ENCODE data around the gene CTU1.

The CTU1 gene

GRCh38 chr19:51127032-51127431, 18.8 kb upstream of the CTU1 start:
- Histone ChIP-seq H3K9ac (ENCODE audit: low read length) (no peak overlapping the region), H3K4me3 (ENCODE audit: low read length) (no peak overlapping the region), H2AFZ (ENCODE audit: low read depth, low read length) (no peak overlapping the region), H4K20me1 (ENCODE audit: insufficient read depth, low read length) (no peaks in the 10 kb centered on the region), H3K27me3 (ENCODE audit: low read depth, low read length) (peaks cover 22% of the 10 kb centered on the region), H3K9me3 (ENCODE audit: insufficient read depth, low read length) (no peaks in the 10 kb centered on the region), H3K4me2 (ENCODE audit: low read length) (no peak overlapping the region), H3K36me3 (replicated peaks; ENCODE audit: low read depth, low read length) (no peaks in the 10 kb centered on the region), H3K79me2 (ENCODE audit: low read length) (no peaks in the 10 kb centered on the region), H3K27ac (ENCODE audit: low read length) (no peak overlapping the region), H3K4me1 (ENCODE audit: low read length) (peaks cover 7% of the 10 kb centered on the region)
- TF ChIP-seq, protein P1, sequence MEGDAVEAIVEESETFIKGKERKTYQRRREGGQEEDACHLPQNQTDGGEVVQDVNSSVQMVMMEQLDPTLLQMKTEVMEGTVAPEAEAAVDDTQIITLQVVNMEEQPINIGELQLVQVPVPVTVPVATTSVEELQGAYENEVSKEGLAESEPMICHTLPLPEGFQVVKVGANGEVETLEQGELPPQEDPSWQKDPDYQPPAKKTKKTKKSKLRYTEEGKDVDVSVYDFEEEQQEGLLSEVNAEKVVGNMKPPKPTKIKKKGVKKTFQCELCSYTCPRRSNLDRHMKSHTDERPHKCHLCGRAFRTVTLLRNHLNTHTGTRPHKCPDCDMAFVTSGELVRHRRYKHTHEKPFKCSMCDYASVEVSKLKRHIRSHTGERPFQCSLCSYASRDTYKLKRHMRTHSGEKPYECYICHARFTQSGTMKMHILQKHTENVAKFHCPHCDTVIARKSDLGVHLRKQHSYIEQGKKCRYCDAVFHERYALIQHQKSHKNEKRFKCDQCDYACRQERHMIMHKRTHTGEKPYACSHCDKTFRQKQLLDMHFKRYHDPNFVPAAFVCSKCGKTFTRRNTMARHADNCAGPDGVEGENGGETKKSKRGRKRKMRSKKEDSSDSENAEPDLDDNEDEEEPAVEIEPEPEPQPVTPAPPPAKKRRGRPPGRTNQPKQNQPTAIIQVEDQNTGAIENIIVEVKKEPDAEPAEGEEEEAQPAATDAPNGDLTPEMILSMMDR (IDR thresholded peaks at IDR 0.05; ENCODE audit: low read depth, low read length), result no peak
- no peak for TF ChIP-seq EZH2phosphoT487 (IDR thresholded peaks at IDR 0.05; ENCODE audit: low read depth)

DNA sequence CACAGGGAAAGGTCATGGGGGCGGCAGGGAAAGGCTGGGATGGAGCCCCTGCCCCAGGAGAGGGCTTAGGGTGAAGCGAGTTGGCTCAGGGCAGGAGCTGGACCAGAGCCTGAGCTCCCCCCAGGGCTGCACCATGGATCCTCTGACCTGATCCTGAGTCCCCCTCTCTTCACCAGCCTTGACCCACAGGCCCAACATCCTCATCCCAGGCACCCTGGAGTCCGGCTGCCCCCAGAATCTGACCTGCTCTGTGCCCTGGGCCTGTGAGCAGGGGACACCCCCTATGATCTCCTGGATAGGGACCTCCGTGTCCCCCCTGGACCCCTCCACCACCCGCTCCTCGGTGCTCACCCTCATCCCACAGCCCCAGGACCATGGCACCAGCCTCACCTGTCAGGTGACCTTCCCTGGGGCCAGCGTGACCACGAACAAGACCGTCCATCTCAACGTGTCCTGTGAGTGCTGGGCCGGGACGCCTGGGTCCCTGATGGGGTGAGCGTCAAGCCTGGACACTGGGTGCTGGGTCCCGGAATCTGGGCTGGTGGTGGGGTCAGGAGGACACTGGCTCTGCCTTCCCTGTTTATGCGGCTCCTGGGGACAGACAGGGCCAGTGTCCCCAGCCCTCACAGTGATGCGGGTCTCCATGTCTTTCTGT, 17.3 kb upstream of the CTU1 start:
- H3K27ac ChIP-seq (ENCODE audit: low read length), result no peak overlapping the region

GRCh38 chr19:51124729-51125128, 16.5 kb upstream of the CTU1 start, which contains the start of gene SIGLEC9:
TSS of gene SIGLEC9 (plus strand) at chr19:51124906. CDS start at chr19:51124975, 69 bp downstream.
- H3K27me3 ChIP-seq (ENCODE audit: low read depth, low read length), result peaks cover 10% of the 10 kb centered on the region
- no peak within 1 kb of the TSS for H3K4me2 ChIP-seq (ENCODE audit: low read length)
- TF ChIP-seq, protein P1 (IDR thresholded peaks at IDR 0.05; ENCODE audit: low read depth, low read length), result no peak
- TF ChIP-seq EZH2phosphoT487 (IDR thresholded peaks at IDR 0.05; ENCODE audit: low read depth), result no peak
- H3K79me2 ChIP-seq (ENCODE audit: low read length), result no peaks in the 10 kb centered on the region
- no peak within 1 kb of the TSS for H3K4me3 ChIP-seq (ENCODE audit: low read length)
- H3K4me1 ChIP-seq (ENCODE audit: low read length), result peaks cover 5% of the 10 kb centered on the region
- H3K36me3 ChIP-seq (replicated peaks; ENCODE audit: low read depth, low read length), result no peaks in the 10 kb centered on the region
- no peak within 1 kb of the TSS for H3K9ac ChIP-seq (ENCODE audit: low read length)
- H4K20me1 ChIP-seq (ENCODE audit: insufficient read depth, low read length), result no peaks in the 10 kb centered on the region
- no peak within 1 kb of the TSS for H2AFZ ChIP-seq (ENCODE audit: low read depth, low read length)
- H3K27ac ChIP-seq (ENCODE audit: low read length), result no peak within 1 kb of the TSS
- H3K9me3 ChIP-seq (ENCODE audit: insufficient read depth, low read length), result no peaks in the 10 kb centered on the region

More for the DNA sequence above, 17.3 kb upstream of the CTU1 start:
- Histone ChIP-seq H3K4me3 (ENCODE audit: low read length) (no peak overlapping the region), H3K36me3 (replicated peaks; ENCODE audit: low read depth, low read length) (no peaks in the 10 kb centered on the region), H3K79me2 (ENCODE audit: low read length) (no peaks in the 10 kb centered on the region), H2AFZ (ENCODE audit: low read depth, low read length) (no peak overlapping the region), H3K9me3 (ENCODE audit: insufficient read depth, low read length) (no peaks in the 10 kb centered on the region), H3K4me2 (ENCODE audit: low read length) (no peak overlapping the region), H3K27me3 (ENCODE audit: low read depth, low read length) (peaks cover 17% of the 10 kb centered on the region), H3K9ac (ENCODE audit: low read length) (no peak overlapping the region), H4K20me1 (ENCODE audit: insufficient read depth, low read length) (no peaks in the 10 kb centered on the region), H3K4me1 (ENCODE audit: low read length) (peaks cover 5% of the 10 kb centered on the region)
- TF ChIP-seq, protein P1 (IDR thresholded peaks at IDR 0.05; ENCODE audit: low read depth, low read length), result no peak
- TF ChIP-seq EZH2phosphoT487 (IDR thresholded peaks at IDR 0.05; ENCODE audit: low read depth), result no peak

DNA sequence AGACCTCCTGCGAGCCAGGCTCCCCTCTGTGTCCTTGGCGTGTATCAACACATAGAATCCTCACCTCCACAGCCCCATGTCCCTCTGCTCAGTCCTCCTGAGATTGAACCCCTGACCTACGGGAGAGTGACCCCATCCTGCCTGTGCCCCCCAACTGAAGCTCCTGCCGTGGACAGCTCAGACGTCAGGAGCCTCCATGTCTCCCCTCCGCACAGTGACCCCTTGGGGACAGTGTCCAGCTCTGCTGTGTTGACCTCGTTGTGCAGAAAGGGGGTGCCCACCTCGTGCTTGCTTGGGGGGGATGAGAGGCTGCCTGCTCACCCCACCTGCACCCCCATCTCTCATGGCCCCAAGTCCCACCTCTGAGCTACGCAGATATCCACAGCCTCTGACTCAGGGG, 16.0 kb upstream of the CTU1 start:
- no peak for TF ChIP-seq EZH2phosphoT487 (IDR thresholded peaks at IDR 0.05; ENCODE audit: low read depth)
- TF ChIP-seq, protein P1 (IDR thresholded peaks at IDR 0.05; ENCODE audit: low read depth, low read length), result no peak
- Histone ChIP-seq H2AFZ (ENCODE audit: low read depth, low read length) (no peak overlapping the region), H3K9ac (ENCODE audit: low read length) (no peak overlapping the region), H3K36me3 (replicated peaks; ENCODE audit: low read depth, low read length) (no peaks in the 10 kb centered on the region), H3K4me2 (ENCODE audit: low read length) (no peak overlapping the region), H3K4me3 (ENCODE audit: low read length) (no peak overlapping the region), H3K27me3 (ENCODE audit: low read depth, low read length) (peaks cover 9% of the 10 kb centered on the region), H3K9me3 (ENCODE audit: insufficient read depth, low read length) (no peaks in the 10 kb centered on the region), H3K27ac (ENCODE audit: low read length) (no peak overlapping the region), H3K4me1 (ENCODE audit: low read length) (peaks cover 5% of the 10 kb centered on the region), H3K79me2 (ENCODE audit: low read length) (no peaks in the 10 kb centered on the region), H4K20me1 (ENCODE audit: insufficient read depth, low read length) (no peaks in the 10 kb centered on the region)

Measured in OCI-LY3 (cell line).